Right lobe of liver (tissue), 4 donors: ENCODE results near the gene JAM3.

Source experiments
- CTCF ChIP-seq, 4 donors: fragments of 200-600 bp in 3 of 4; fragments of 450-650 bp in 1 of 4; IDR thresholded peaks; one replicate each; pipeline versions ENCODE4 v1.5.1 to v1.8.0; 2016 to 2022; ENCODE audit warnings: antibody characterized with exemption in 4 of 4, mild to moderate bottlenecking in 2 of 4
- POLR2A ChIP-seq: fragments of 450-650 bp; IDR thresholded peaks from one replicate; pipeline ENCODE4 v1.6.1; 2017; ENCODE audit warnings: antibody characterized with exemption, mild to moderate bottlenecking
- donor health status: DM: no; HTN: no; CAD: no.
- donor health status: DM: no; HTN: no; CAD: no.
- donor health status: DM: no; HTN: yes; CAD: no.

- TF ChIP-seq CTCF (IDR thresholded peaks at IDR 0.05), result no peak
- TF ChIP-seq POLR2A, result no peak
Measured at GRCh38 chr11:134140961-134141490, 72.2 kb downstream of the JAM3 start.
